ENCODE measurements around the gene CACNA1A.

CACNA1A gene

GRCh38 chr19:13499692-13500091 lies 6.6 kb downstream of the CACNA1A start:
- no peak overlapping the region for H3K4me3 ChIP-seq (ENCODE audit: low read length)
- no peak for DNase-seq (ENCODE audit: low read depth)
- no peak for TF ChIP-seq CTCF (conservative IDR thresholded peaks at IDR 0.05; ENCODE audit: low read depth, low read length)

- DNase-seq (ENCODE audit: low read depth) = no peak
- no peak for TF ChIP-seq CTCF (conservative IDR thresholded peaks at IDR 0.05; ENCODE audit: low read depth, low read length)
- no peak overlapping the region for H3K4me3 ChIP-seq (ENCODE audit: low read length)
These were observed 12.6 kb downstream of the CACNA1A start for GRCh38 chr19:13493516-13494310.

GRCh38 chr19:13492128-13492527 lies 14.2 kb downstream of the CACNA1A start:
- DNase-seq (ENCODE audit: low read depth) = no peak
- H3K4me3 ChIP-seq (ENCODE audit: low read length) = no peak overlapping the region
- no peak for TF ChIP-seq CTCF (conservative IDR thresholded peaks at IDR 0.05; ENCODE audit: low read depth, low read length)

GRCh38 chr19:13487985-13488384 lies 18.3 kb downstream of the CACNA1A start:
- H3K4me3 ChIP-seq (ENCODE audit: low read length) = no peak overlapping the region
- no peak for TF ChIP-seq CTCF (conservative IDR thresholded peaks at IDR 0.05; ENCODE audit: low read depth, low read length)
- DNase-seq (ENCODE audit: low read depth) = no peak

GRCh38 chr19:13484166-13484565 lies 22.1 kb downstream of the CACNA1A start:
- no peak overlapping the region for H3K4me3 ChIP-seq (ENCODE audit: low read length)
- DNase-seq (ENCODE audit: low read depth) = no peak
- no peak for TF ChIP-seq CTCF (conservative IDR thresholded peaks at IDR 0.05; ENCODE audit: low read depth, low read length)

- no peak for TF ChIP-seq CTCF (conservative IDR thresholded peaks at IDR 0.05; ENCODE audit: low read depth, low read length)
- H3K4me3 ChIP-seq (ENCODE audit: low read length) = no peak overlapping the region
- no peak for DNase-seq (ENCODE audit: low read depth)
These were observed 23.1 kb downstream of the CACNA1A start for GRCh38 chr19:13483215-13483614.

GRCh38 chr19:13478576-13478975 lies 27.7 kb downstream of the CACNA1A start:
- DNase-seq (ENCODE audit: low read depth) = no peak
- no peak overlapping the region for H3K4me3 ChIP-seq (ENCODE audit: low read length)
- no peak for TF ChIP-seq CTCF (conservative IDR thresholded peaks at IDR 0.05; ENCODE audit: low read depth, low read length)

All from retinal pigment epithelial cell (primary cell).